ENCODE data around the gene ZBTB17.

- TF ChIP-seq CTCF (IDR thresholded peaks at IDR 0.05) (no peak), SIN3A (IDR thresholded peaks at IDR 0.05; ENCODE audit: borderline replicate concordance, insufficient read depth, low read depth, low read length) (no peak), POLR2AphosphoS5 (IDR thresholded peaks at IDR 0.05; ENCODE audit: low read depth, low read length) (no peak), REST (IDR thresholded peaks at IDR 0.05; ENCODE audit: insufficient read depth in 1 of 2, low read depth in 2 of 2, low read length in 1 of 2) (no peak), TCF7L2 (IDR thresholded peaks at IDR 0.05; ENCODE audit: low read depth, low read length) (no peak)
These were observed 42.4 kb upstream of the ZBTB17 start for GRCh38 chr1:16018308-16018707.

Measured in Panc1 (cell line).